HL-60 (cell line): ENCODE results near the gene MRM2.

Experiments
- DNase-seq, 2 experiments: peaks; one replicate each; pipeline ENCODE4 v3.0.0-alpha.2; 2010 to 2020; ENCODE audit warnings: low read depth in 1 of 2, low spot score in 1 of 2
- H3K27ac ChIP-seq: fragments of 250-450 bp; sonication (Bioruptor Pico); replicated peaks from 2 replicates; pipeline ENCODE4 v1.5.1; 2020; ENCODE audit warnings: mild to moderate bottlenecking, moderate library complexity
- H3K27me3 ChIP-seq: fragments of 250-450 bp; sonication (Bioruptor Pico); 2 replicates; pipeline ENCODE4 v1.5.1; 2021; ENCODE audit warnings: mild to moderate bottlenecking, moderate library complexity; ENCODE audit not compliant: insufficient read depth, poor library complexity, severe bottlenecking
- H3K4me3 ChIP-seq: replicated peaks from 2 replicates; pipeline ENCODE4 v1.5.1; 2011; ENCODE audit warnings: mild to moderate bottlenecking, control low read depth, low read length; ENCODE audit not compliant: insufficient read depth
- GABPA ChIP-seq: IDR thresholded peaks from 2 replicates; pipeline ENCODE4 v1.6.1; 2012; ENCODE audit warnings: low read depth
- POLR2AphosphoS5 ChIP-seq: IDR thresholded peaks from 2 replicates; pipeline ENCODE4 v1.6.1; 2012; ENCODE audit warnings: low read depth
- SPI1 ChIP-seq: IDR thresholded peaks from 2 replicates; pipeline ENCODE4 v1.6.1; 2012; ENCODE audit warnings: low read depth, mild to moderate bottlenecking, borderline replicate concordance
- TF ChIP-seq, protein P1 (sequence below): IDR thresholded peaks from one replicate; pipeline ENCODE4 v1.5.1; 2011; ENCODE audit warnings: low read length, control low read depth, inconsistent platforms; ENCODE audit not compliant: insufficient read depth
- TF ChIP-seq, protein P2 (sequence below): IDR thresholded peaks from 2 replicates; pipeline ENCODE4 v1.6.1; 2012; ENCODE audit warnings: low read depth; ENCODE audit not compliant: insufficient replicate concordance

The MRM2 gene

DNA sequence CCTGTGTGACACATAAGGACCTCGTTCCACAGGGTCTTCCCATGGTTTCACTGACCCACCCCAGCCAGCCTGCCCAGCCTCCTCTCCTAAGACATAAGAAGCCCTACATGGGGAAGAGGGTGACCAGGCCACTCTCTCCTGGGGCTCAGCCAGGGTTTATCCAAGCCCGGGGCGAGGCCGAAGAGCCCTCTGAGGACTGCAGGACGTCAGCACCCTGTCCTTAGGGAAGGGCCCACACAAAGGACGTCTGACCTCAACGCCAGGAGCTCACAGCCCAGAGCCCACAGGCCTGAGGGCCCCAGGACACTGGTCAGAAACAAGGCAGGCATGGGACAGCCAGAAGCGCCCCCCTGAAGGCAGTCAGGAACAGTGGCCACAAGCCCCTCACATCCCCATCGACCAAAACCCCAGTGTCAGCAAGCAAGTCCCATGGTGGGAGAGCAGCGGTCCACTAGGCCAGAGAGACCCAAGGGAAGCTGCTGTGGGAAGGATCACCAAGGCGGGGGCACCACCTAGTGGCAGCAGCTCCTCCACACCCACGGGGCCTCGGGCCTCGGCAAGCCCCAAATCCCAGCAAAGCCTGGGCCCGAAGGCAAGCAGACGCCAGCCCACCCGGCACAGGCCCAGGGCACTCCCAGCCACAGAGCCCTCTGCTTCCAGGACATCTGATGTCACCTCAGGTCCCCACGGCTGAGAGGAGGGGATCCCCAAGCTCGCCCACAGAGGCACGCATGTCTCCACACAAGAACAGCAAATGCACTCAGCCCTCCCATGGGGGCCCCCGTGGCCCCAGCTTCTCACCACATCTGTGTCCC is 32.7 kb downstream of the MRM2 start:
- TF ChIP-seq, protein P1, sequence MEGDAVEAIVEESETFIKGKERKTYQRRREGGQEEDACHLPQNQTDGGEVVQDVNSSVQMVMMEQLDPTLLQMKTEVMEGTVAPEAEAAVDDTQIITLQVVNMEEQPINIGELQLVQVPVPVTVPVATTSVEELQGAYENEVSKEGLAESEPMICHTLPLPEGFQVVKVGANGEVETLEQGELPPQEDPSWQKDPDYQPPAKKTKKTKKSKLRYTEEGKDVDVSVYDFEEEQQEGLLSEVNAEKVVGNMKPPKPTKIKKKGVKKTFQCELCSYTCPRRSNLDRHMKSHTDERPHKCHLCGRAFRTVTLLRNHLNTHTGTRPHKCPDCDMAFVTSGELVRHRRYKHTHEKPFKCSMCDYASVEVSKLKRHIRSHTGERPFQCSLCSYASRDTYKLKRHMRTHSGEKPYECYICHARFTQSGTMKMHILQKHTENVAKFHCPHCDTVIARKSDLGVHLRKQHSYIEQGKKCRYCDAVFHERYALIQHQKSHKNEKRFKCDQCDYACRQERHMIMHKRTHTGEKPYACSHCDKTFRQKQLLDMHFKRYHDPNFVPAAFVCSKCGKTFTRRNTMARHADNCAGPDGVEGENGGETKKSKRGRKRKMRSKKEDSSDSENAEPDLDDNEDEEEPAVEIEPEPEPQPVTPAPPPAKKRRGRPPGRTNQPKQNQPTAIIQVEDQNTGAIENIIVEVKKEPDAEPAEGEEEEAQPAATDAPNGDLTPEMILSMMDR = peak; percentile 56
- no peak for TF ChIP-seq GABPA
- peak in 1 of 2 experiments; percentile 55 for DNase-seq
- H3K27ac ChIP-seq = no peak overlapping the region
- H3K4me3 ChIP-seq = no peak overlapping the region
- H3K27me3 ChIP-seq = no peaks in the 10 kb centered on the region

DNA sequence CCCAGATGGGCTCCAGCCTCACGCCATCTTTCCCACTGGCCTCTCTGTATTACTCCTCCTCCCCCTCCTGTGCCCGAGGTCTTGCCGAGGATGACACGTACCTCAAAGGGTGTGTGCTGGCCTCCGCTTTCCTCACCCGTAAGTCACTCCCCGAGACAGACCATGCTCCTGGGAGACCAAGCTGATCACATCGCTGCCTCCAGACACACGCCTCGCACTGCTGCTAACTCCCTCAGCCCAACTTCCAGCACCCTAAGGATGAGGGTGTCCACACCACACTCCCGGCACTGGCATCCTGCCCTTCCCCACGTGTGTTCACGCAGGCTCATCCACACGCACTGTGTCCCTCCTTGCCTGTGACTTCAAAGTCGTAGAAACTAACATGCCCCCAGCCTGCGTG is 33.3 kb downstream of the MRM2 start:
- no peak overlapping the region for H3K27ac ChIP-seq
- no peaks in the 10 kb centered on the region for H3K27me3 ChIP-seq
- no peak for DNase-seq
- no peak overlapping the region for H3K4me3 ChIP-seq
- TF ChIP-seq, protein P2, sequence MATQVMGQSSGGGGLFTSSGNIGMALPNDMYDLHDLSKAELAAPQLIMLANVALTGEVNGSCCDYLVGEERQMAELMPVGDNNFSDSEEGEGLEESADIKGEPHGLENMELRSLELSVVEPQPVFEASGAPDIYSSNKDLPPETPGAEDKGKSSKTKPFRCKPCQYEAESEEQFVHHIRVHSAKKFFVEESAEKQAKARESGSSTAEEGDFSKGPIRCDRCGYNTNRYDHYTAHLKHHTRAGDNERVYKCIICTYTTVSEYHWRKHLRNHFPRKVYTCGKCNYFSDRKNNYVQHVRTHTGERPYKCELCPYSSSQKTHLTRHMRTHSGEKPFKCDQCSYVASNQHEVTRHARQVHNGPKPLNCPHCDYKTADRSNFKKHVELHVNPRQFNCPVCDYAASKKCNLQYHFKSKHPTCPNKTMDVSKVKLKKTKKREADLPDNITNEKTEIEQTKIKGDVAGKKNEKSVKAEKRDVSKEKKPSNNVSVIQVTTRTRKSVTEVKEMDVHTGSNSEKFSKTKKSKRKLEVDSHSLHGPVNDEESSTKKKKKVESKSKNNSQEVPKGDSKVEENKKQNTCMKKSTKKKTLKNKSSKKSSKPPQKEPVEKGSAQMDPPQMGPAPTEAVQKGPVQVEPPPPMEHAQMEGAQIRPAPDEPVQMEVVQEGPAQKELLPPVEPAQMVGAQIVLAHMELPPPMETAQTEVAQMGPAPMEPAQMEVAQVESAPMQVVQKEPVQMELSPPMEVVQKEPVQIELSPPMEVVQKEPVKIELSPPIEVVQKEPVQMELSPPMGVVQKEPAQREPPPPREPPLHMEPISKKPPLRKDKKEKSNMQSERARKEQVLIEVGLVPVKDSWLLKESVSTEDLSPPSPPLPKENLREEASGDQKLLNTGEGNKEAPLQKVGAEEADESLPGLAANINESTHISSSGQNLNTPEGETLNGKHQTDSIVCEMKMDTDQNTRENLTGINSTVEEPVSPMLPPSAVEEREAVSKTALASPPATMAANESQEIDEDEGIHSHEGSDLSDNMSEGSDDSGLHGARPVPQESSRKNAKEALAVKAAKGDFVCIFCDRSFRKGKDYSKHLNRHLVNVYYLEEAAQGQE = no peak
- TF ChIP-seq, protein P1 = no peak
- TF ChIP-seq POLR2AphosphoS5 = no peak
- TF ChIP-seq GABPA = no peak
- no peak for TF ChIP-seq SPI1

DNA sequence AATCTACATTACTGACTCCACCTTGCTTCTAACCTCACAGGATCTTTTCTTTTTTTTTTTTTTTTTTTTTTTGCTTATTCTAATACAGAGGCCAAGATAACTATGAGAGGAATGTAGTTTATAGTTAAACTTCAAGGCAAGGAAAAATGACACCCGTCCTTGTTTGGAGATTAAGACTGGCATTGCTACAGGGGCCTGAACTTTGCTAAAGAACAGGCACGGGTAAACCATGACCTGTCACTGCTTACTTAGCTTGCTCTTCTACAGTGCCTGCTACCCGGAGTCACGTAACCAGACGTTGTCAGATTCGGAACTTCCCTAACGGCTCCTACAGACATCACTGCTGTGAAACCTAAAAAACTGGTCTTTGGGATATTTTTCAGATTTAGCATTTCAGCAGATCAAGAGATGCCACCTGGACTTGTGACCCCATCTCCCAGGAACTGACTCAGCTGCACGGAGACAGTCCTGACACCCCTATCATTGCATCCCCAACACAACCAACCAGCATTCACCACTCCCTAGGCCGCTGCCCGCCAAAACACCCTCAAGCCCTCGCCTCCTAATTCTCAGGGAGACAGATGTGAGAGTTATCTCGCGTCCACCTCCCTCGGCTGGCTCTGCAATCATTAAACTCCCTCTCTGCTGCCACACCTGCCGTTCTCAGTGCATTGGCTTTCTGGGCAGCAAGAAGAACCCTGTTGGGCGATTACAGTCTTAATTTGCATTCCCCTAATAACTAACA is 36.8 kb downstream of the MRM2 start:
- Histone ChIP-seq H3K4me3 (no peak overlapping the region), H3K27me3 (no peaks in the 10 kb centered on the region), H3K27ac (no peak overlapping the region)
- no peak for DNase-seq
- TF ChIP-seq, protein P1 = no peak
- TF ChIP-seq GABPA = no peak
- no peak for TF ChIP-seq SPI1
- TF ChIP-seq POLR2AphosphoS5 = no peak
- TF ChIP-seq, protein P2 = no peak
